ENCODE measurements around the gene FAM78A. TPM values are rescaled to one million over a fixed set of nuclear protein-coding genes. Genes with fewer than 3 reads are reported as not detected.

The FAM78A gene
- polyA plus RNA-seq, 3 donors, result 6.4 to 40.6 (median 7.2) TPM

DNA sequence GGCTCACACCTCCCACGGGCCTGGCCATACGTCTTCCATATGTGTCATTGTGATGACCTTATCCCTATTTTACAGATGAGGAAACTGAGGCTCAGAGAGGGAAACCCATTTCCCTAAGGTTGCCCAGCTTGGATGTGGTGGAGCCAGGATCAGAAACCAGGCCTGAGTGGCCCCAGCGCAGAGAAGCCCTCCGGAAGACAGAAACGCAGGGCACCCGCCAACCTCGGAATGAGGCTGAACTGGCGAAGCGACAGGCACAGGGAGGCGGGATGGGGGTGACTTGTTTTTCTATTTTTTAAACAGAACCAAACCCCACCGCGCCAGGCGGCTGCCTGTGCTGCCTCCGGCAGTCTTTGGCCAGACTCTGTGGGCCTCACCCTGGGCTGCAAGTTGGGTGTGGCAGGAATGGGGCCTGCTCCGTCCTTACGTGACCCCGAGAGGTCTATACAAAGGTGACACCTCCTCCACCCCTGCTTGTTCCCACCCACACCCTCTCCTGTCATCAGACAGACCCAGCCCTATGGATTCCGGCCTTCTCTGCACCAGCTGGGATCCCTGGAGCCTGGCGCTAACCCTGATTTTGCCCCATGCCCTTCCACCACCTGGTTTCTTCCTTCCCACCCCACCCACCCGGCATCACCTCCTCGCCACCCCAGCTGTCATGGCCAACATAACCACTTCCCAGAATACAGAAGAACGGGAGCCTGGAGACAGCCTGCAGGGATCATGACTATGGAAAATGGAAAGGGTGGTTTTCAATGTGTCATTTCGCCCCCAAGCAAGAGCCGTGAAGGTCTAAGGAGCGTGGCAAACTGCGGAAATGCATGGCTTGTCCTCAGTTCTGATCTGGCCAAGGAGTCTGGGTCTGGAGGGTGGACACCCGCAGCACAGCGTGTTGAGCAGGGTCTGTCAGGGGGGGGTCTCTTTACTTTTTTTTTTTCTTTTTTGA, 36.8 kb upstream of the FAM78A start:
- H3K27ac ChIP-seq (ENCODE audit: low read depth in 1 of 2, low read length in 2 of 2), result no peak overlapping the region
- no peaks in the 10 kb centered on the region for H3K36me3 Mint-ChIP-seq
- no peak overlapping the region for H3K4me3 ChIP-seq (replicated peaks in 1 of 3; ENCODE audit: low read depth in 2 of 3, low read length in 3 of 3)
- no peak overlapping the region for H2AFZ ChIP-seq (ENCODE audit: insufficient read depth, low read depth, low read length, poor library complexity, severe bottlenecking)
- H3K4me2 ChIP-seq (replicated peaks; ENCODE audit: extremely low read depth, low read length, poor library complexity, severe bottlenecking), result no peak overlapping the region
- H3K27me3 Mint-ChIP-seq (ENCODE audit: low read depth in 3 of 3), result peaks cover 3 to 9% (median 6%) of the 10 kb centered on the region in 3 donors
- intact Hi-C loops (cut with micrococcal nuclease), result no loop called here
- no peaks in the 10 kb centered on the region for H3K36me3 ChIP-seq (replicated peaks in 1 of 2; ENCODE audit: control insufficient read depth in 1 of 2, insufficient read depth in 2 of 2, low read length in 2 of 2)
- no peaks in the 10 kb centered on the region for H4K20me1 ChIP-seq (ENCODE audit: insufficient read depth, low read length)
- H3K79me2 ChIP-seq (ENCODE audit: insufficient read depth, low read length), result no peaks in the 10 kb centered on the region
- peaks cover 10% of the 10 kb centered on the region for H3K4me1 Mint-ChIP-seq
- no peak for DNase-seq
- WGBS (ENCODE audit: insufficient coverage), result 94% methylated on average over 12 of the region's 28 CpGs
- no peak overlapping the region for H3K9ac ChIP-seq (ENCODE audit: insufficient read depth, low read length, poor library complexity, severe bottlenecking)
- no peak overlapping the region for H3K27ac Mint-ChIP-seq
- H3K4me3 Mint-ChIP-seq, result no peak overlapping the region
- TF ChIP-seq, protein P1, sequence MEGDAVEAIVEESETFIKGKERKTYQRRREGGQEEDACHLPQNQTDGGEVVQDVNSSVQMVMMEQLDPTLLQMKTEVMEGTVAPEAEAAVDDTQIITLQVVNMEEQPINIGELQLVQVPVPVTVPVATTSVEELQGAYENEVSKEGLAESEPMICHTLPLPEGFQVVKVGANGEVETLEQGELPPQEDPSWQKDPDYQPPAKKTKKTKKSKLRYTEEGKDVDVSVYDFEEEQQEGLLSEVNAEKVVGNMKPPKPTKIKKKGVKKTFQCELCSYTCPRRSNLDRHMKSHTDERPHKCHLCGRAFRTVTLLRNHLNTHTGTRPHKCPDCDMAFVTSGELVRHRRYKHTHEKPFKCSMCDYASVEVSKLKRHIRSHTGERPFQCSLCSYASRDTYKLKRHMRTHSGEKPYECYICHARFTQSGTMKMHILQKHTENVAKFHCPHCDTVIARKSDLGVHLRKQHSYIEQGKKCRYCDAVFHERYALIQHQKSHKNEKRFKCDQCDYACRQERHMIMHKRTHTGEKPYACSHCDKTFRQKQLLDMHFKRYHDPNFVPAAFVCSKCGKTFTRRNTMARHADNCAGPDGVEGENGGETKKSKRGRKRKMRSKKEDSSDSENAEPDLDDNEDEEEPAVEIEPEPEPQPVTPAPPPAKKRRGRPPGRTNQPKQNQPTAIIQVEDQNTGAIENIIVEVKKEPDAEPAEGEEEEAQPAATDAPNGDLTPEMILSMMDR (IDR thresholded peaks at IDR 0.05), result no peak
- H3K9me3 Mint-ChIP-seq, result peaks cover 0 to 2% (median 0%) of the 10 kb centered on the region in 7 donors
- H3K27me3 ChIP-seq (ENCODE audit: control insufficient read depth in 2 of 2, insufficient read depth in 2 of 2, low read length in 2 of 2), result peaks cover 0 to 5% of the 10 kb centered on the region in 2 donors
- no peaks in the 10 kb centered on the region for H3K9me3 ChIP-seq (replicated peaks in 1 of 2; ENCODE audit: control insufficient read depth in 1 of 2, insufficient read depth in 1 of 2, low read length in 2 of 2)
- peaks cover 3 to 7% of the 10 kb centered on the region in 2 donors for H3K4me1 ChIP-seq (ENCODE audit: control insufficient read depth in 1 of 2, insufficient read depth in 2 of 2, low read length in 2 of 2)

DNA sequence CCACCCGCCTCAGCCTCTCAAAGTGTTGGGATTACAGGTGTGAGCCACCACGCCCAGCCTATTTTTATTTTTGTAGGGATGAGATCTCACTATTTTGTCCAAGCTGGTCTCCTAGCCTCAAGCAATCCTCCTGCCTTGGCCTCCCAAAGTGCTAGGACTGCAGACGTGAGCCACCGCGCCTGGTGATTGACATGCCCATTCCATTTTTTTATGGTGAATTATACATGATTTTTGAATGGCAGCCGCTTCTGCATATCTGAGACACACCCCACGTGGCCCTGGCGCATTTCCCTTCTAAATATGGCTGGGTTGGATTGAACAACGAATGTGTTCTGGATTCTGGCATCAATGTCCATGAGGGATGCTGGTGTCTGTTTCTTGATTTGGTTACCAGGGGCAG, 35.9 kb upstream of the FAM78A start:
- no peaks in the 10 kb centered on the region for H3K79me2 ChIP-seq (ENCODE audit: insufficient read depth, low read length)
- no peak for DNase-seq
- no peaks in the 10 kb centered on the region for H3K36me3 ChIP-seq (replicated peaks in 1 of 2; ENCODE audit: control insufficient read depth in 1 of 2, insufficient read depth in 2 of 2, low read length in 2 of 2)
- peaks cover 0 to 5% of the 10 kb centered on the region in 2 donors for H3K27me3 ChIP-seq (ENCODE audit: control insufficient read depth in 2 of 2, insufficient read depth in 2 of 2, low read length in 2 of 2)
- H3K4me1 ChIP-seq (ENCODE audit: control insufficient read depth in 1 of 2, insufficient read depth in 2 of 2, low read length in 2 of 2), result peaks cover 3 to 7% of the 10 kb centered on the region in 2 donors
- Mint-ChIP-seq H3K9me3 (peaks cover 0 to 2% (median 0%) of the 10 kb centered on the region in 7 donors), H3K4me3 (no peak overlapping the region), H3K27me3 (ENCODE audit: low read depth in 3 of 3) (peaks cover 2 to 9% (median 6%) of the 10 kb centered on the region in 3 donors), H3K27ac (no peak overlapping the region), H3K36me3 (no peaks in the 10 kb centered on the region), H3K4me1 (peaks cover 10% of the 10 kb centered on the region)
- no peak overlapping the region for H3K4me2 ChIP-seq (replicated peaks; ENCODE audit: extremely low read depth, low read length, poor library complexity, severe bottlenecking)
- 98% methylated on average over 6 of the region's 9 CpGs for WGBS (ENCODE audit: insufficient coverage)
- H3K9me3 ChIP-seq (replicated peaks in 1 of 2; ENCODE audit: control insufficient read depth in 1 of 2, insufficient read depth in 1 of 2, low read length in 2 of 2), result no peaks in the 10 kb centered on the region
- intact Hi-C loops (cut with micrococcal nuclease), result no loop called here
- H3K9ac ChIP-seq (ENCODE audit: insufficient read depth, low read length, poor library complexity, severe bottlenecking), result no peak overlapping the region
- TF ChIP-seq, protein P1 (IDR thresholded peaks at IDR 0.05), result no peak
- no peak overlapping the region for H3K4me3 ChIP-seq (replicated peaks in 1 of 3; ENCODE audit: low read depth in 2 of 3, low read length in 3 of 3)
- no peak overlapping the region for H2AFZ ChIP-seq (ENCODE audit: insufficient read depth, low read depth, low read length, poor library complexity, severe bottlenecking)
- no peaks in the 10 kb centered on the region for H4K20me1 ChIP-seq (ENCODE audit: insufficient read depth, low read length)
- no peak overlapping the region for H3K27ac ChIP-seq (ENCODE audit: low read depth in 1 of 2, low read length in 2 of 2)
